Neuron (in vitro differentiated cells): ENCODE results near the gene DCLK2.
"Not testable (repeated sequence)": the region's sequence is repeated elsewhere in the genome, so short reads cannot be mapped to it uniquely, and the experiment has no call there.

ENCODE experiments used
- H2AFZ ChIP-seq: one replicate; pipeline ENCODE4 v1.6.1; 2013; ENCODE audit warnings: low read depth, mild to moderate bottlenecking, inconsistent platforms, low read length, moderate library complexity
- H3K27me3 ChIP-seq: one replicate; pipeline ENCODE4 v1.6.1; 2013; ENCODE audit warnings: low read length; ENCODE audit not compliant: insufficient read depth
- H3K36me3 ChIP-seq: one replicate; pipeline ENCODE4 v1.6.1; 2013; ENCODE audit warnings: low read length; ENCODE audit not compliant: insufficient read depth
- H3K4me1 ChIP-seq: one replicate; pipeline ENCODE4 v1.6.1; 2013; ENCODE audit warnings: low read length; ENCODE audit not compliant: insufficient read depth
- H3K4me3 ChIP-seq: 2 replicates; pipeline ENCODE4 v1.5.1; 2013; ENCODE audit warnings: mild to moderate bottlenecking, low read length, moderate library complexity
- H3K9me3 ChIP-seq: one replicate; pipeline ENCODE4 v1.6.1; 2013; ENCODE audit warnings: low read length

Gene DCLK2

DNA sequence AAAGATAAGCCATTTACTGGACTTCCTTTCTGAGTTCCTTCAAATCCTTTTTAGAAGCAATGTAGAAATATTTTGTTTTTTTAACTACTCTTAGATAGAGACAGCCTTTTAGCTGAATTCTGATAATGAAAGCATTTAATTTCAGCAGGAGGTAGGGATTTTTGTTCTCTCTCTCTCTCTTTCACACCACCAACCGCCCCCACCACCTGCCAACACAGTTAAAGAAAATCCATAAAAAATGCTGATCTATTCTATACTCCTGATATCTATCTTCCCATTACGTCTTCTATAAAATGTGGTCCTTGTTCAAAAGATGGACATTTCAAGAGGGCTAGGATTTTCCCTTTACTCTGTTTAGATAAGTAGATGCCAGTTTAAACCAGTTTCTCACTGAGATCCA, 104.5 kb downstream of the DCLK2 start:
- H3K4me3 ChIP-seq = no peak overlapping the region
- H3K9me3 ChIP-seq = no peaks in the 10 kb centered on the region
- no peaks in the 10 kb centered on the region for H3K36me3 ChIP-seq
- no peaks in the 10 kb centered on the region for H3K27me3 ChIP-seq
- no peak overlapping the region for H2AFZ ChIP-seq
- H3K4me1 ChIP-seq = peaks cover 32% of the 10 kb centered on the region

DNA sequence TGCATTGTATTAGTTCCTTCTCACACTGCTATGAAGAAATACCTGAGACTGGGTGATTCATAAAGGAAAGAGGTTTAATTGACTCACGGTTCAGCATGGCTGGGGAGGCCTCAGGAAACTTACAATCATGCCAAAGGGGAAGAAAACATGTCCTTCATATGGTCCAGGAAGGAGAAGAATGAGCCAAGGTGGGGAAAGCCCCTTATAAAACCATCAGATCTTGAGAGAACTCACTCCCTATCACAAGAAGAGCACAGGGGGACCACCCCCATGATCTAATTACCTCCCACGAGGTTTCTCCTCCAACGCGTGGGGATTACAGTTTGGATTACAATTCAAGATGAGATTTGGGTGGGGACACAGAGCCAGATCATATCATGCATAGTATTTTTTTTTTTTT, 106.8 kb downstream of the DCLK2 start:
- not testable (repeated sequence) for H3K4me3 ChIP-seq, H3K36me3 ChIP-seq, H2AFZ ChIP-seq, H3K27me3 ChIP-seq, H3K9me3 ChIP-seq
- H3K4me1 ChIP-seq = peaks cover 25% of the 10 kb centered on the region

DNA sequence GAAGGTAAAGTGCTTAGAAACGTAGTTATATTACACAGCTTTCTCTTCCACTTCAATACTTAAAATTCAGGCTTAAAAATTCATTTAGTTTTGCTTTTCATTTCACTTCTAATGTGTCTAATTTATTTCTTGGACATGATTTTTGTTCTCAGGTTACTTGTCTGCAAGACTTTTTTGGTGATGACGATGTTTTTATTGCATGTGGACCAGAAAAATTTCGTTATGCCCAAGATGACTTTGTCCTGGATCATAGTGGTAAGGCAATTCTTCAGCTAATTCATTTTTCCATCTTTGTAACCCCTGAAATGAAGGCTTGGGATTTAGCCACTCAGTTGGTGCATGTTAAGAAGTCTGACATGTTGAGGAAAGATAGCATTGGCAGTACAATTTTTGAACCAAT, 114.7 kb downstream of the DCLK2 start:
- no peak overlapping the region for H2AFZ ChIP-seq
- H3K4me1 ChIP-seq = no peaks in the 10 kb centered on the region
- H3K4me3 ChIP-seq = no peak overlapping the region
- H3K9me3 ChIP-seq = no peaks in the 10 kb centered on the region
- peaks cover 9% of the 10 kb centered on the region for H3K36me3 ChIP-seq
- H3K27me3 ChIP-seq = no peaks in the 10 kb centered on the region

DNA sequence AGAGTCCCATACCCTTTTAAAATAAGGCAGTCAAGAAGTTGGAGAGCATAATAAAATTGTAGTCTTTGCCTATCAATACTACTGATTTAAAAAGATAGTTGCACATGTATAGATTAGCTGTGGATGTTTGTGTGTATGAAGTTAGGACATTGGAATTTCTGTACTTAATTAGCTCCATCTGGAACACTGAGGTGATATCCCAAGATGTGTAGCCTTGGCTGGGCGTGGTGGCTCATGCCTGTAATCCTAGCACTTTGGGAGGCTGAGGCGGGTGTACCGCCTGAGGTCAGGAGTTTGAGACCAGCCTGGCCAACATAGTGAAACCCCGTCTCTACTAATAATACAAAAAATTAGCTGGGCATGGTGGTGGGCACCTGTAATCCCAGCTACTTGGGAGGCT, 119.0 kb downstream of the DCLK2 start:
- H2AFZ ChIP-seq = not testable (repeated sequence)

DNA sequence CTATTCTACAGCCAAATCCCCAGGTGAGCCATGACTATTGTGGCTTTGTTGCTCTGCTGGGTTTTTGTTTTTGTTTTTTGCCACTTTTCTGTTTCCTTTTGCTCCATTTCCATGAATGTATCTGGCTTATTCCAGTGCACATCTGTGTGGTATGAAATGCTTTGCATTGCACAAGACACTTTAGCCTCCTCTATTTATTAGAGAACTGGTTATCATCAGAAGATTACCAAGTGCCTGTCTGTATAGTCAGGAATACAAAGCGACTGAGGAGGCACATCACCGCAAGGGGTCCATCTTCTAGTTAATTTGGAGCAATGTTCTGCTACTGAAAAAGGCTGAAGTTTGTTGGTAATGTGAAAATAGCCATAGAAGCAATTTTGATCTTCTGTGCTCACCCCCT, 120.8 kb downstream of the DCLK2 start:
- H3K9me3 ChIP-seq = no peaks in the 10 kb centered on the region
- H3K4me1 ChIP-seq = no peaks in the 10 kb centered on the region
- peaks cover 24% of the 10 kb centered on the region for H3K36me3 ChIP-seq
- no peak overlapping the region for H2AFZ ChIP-seq
- no peaks in the 10 kb centered on the region for H3K27me3 ChIP-seq
- no peak overlapping the region for H3K4me3 ChIP-seq

More for the DNA sequence above, 119.0 kb downstream of the DCLK2 start:
- H3K36me3 ChIP-seq = peaks cover 27% of the 10 kb centered on the region
- H3K27me3 ChIP-seq, H3K4me3 ChIP-seq, H3K9me3 ChIP-seq, H3K4me1 ChIP-seq: not testable (repeated sequence)

DNA sequence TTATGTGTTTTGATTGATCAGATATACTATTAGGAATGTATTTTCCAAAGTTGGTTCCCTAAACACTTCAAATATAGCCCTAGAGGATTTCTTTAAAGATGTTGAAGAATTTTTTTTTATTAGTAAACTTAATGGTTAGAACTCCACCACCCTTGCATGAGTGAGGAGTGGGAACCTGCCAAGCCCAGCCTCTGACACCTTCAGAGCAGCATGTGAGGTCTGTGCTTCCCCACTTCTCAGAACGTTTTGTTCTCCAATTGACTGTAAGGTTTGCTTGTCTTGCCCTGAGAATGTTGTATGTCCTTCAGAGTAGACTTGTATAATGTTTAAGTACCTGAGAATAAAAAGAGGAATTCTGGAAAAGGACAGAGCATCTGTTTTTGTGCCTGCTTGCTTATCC, 126.8 kb downstream of the DCLK2 start:
- peaks cover 4% of the 10 kb centered on the region for H3K36me3 ChIP-seq
- H3K4me3 ChIP-seq = no peak overlapping the region
- H3K9me3 ChIP-seq = no peaks in the 10 kb centered on the region
- no peak overlapping the region for H2AFZ ChIP-seq
- H3K4me1 ChIP-seq = peaks cover 4% of the 10 kb centered on the region
- no peaks in the 10 kb centered on the region for H3K27me3 ChIP-seq

DNA sequence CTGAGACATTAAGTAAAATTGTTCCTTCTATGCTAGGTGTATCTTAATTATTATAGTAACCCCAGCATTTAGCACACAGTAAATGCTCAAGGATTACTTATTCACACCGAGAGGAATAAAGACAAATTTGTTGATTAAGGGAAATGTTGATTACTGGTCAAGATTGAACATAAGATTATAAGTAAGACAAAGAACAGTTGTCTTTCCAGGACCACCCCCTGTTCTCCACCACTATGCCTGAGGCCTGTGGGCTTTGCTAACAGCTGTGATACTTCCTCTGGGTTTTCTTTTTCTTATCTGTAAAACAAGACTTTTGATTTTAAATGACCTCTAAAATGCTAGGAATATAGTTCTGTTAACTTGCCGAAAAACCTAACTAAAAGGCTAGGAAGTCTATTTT, 128.0 kb downstream of the DCLK2 start:
- Histone ChIP-seq H3K36me3 (peaks cover 2% of the 10 kb centered on the region), H3K4me1 (peaks cover 6% of the 10 kb centered on the region), H2AFZ (no peak overlapping the region), H3K9me3 (no peaks in the 10 kb centered on the region), H3K27me3 (no peaks in the 10 kb centered on the region), H3K4me3 (no peak overlapping the region)

DNA sequence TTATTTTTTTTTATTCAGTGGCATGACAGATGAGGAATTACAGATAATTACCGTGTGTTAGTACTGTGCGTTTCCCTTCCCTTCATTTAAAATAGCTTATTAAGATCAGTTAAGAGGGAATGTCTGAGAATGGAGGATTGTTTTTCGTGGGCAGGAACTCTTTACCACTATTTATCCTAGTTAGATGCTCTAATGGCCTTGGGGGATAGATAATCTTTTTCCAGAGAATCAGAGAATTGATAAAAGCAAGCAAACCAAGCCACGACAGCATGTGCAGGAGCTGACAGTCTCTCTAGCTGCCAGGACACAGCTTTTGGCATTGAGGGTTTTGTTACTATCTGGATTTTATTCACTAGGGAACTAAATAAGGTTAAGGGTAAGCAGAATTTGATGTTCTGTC, 128.7 kb downstream of the DCLK2 start:
- Histone ChIP-seq H3K9me3 (no peaks in the 10 kb centered on the region), H3K27me3 (no peaks in the 10 kb centered on the region), H2AFZ (no peak overlapping the region), H3K36me3 (peaks cover 2% of the 10 kb centered on the region), H3K4me1 (peaks cover 11% of the 10 kb centered on the region), H3K4me3 (no peak overlapping the region)

DNA sequence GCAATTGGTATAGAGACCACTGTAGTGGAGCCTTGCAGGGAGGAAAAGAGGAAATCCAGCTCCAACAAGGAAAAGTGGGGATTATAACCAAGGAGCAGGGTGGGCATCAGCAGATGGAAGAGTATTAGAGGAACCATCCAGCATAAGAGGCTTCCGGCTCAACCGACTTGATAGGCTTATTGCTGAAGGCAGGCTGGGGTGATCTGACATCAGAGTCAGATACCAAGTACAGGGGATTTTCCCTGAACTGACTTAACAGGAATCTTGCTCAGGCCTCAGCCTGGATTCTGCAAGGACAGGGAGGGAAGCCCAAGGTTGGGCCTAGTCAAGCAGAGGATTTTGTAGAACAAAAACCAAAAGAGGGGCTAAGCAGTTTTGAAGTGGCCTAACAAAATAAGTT, 129.6 kb downstream of the DCLK2 start:
- Histone ChIP-seq H3K4me1 (peaks cover 12% of the 10 kb centered on the region), H3K4me3 (no peak overlapping the region), H3K36me3 (peaks cover 2% of the 10 kb centered on the region), H2AFZ (no peak overlapping the region), H3K9me3 (no peaks in the 10 kb centered on the region), H3K27me3 (no peaks in the 10 kb centered on the region)

DNA sequence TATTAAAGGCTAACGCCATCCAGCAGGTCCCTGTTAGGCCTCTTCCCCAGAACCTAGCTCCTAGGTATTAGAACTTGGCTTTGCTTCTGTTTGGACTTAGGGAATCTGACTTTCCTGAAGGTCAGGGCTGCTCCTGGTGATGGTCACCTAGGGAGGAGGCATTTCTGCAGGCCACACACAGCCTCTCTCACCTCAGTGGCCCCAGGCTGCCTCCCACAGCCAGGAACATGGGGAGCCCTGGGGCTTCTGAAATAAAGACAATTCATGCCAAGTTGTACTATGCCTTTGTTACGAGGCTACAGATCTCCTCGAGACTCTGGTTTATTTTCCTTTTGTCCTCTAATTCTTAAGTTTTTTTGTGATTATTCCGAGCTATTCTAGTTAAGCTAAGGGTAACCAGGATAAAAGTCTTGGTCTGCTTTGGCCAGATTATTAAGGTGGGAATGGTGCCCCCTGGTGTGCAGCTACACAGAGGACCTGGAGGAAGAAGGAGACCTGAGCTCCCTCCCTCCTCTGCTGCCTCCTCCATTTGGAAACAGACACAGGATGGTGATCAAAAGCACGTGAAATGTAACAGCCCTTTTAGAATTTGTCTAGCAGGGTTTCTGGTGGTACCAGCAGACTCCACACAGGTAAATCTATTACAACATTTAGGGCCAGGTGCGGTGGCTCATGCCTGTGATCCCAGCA, 131.0 kb downstream of the DCLK2 start:
- H3K4me1 ChIP-seq = peaks cover 12% of the 10 kb centered on the region
- no peaks in the 10 kb centered on the region for H3K27me3 ChIP-seq
- no peak overlapping the region for H2AFZ ChIP-seq
- no peak overlapping the region for H3K4me3 ChIP-seq
- H3K9me3 ChIP-seq = no peaks in the 10 kb centered on the region
- peaks cover 2% of the 10 kb centered on the region for H3K36me3 ChIP-seq

DNA sequence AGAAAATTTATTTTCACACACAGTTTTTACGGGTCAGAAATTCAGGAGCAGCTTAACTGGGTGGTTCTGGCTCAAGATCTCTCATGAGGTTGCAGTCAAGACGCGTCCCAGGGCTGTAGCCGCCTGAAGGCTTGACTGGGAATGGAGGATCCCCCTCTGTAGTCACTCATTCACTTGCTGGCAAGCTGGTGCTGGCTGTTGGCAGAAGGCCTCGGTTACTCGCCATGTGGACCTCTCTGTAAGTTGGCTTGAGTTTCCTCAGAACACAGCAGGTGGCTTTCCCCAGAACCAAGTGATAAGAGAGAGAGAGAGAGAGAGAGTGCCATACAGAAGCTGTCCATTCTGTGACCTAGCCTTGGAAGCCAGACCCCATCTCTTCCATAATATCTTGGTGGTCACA, 132.8 kb downstream of the DCLK2 start:
- no peak overlapping the region for H3K4me3 ChIP-seq
- no peaks in the 10 kb centered on the region for H3K36me3 ChIP-seq
- peaks cover 8% of the 10 kb centered on the region for H3K4me1 ChIP-seq
- H3K9me3 ChIP-seq = no peaks in the 10 kb centered on the region
- no peak overlapping the region for H2AFZ ChIP-seq
- no peaks in the 10 kb centered on the region for H3K27me3 ChIP-seq

DNA sequence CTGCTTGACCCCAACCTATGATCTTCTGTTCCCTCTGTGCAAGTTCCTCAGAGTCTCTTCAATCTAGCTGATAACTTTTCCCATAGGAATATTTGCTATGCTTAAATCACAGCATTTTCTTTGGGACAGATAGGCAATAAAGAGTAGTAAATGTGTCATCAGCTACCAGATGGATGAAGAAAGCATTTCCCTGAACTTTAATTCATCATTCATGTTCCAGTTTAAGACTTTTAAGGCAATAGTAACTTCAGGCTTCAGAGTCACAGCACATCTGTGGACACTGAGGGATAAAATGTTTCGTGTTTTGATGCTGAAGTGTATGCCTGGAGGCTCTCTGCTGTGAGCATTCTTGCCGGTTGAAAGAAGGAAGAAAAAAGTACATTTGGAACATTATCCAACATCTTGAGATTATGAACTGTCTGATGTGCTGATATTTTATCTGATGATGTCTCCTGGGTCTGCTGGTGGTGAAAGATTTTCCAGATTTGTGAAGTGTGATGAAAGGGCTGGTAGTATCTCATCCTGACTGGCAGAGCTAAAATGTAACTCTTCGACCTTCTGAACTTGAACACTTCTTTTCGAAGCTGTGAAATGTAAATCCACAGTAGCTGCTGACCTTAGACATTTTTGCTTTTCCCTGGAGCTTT, 133.7 kb downstream of the DCLK2 start:
- Histone ChIP-seq H3K4me3 (no peak overlapping the region), H3K27me3 (no peaks in the 10 kb centered on the region), H3K4me1 (peaks cover 12% of the 10 kb centered on the region), H3K36me3 (no peaks in the 10 kb centered on the region), H2AFZ (no peak overlapping the region), H3K9me3 (no peaks in the 10 kb centered on the region)

DNA sequence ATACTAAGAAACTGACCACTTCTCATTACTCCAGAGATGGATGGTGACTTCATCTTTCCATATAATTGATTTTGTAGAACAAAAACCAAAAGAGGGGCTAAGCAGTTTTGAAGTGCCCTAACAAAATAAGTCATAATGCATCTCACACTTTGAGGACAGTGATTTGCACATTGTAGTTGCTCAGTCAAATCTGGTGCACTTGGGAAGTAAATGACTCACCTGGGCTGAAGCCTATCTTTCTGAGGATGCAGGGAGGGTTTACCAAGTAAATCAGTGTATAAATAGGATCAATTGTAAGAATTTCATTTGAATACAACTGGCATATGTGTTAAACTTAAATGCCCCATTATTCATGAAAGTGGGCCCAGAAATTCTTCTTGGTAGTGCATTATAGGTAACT, 134.2 kb downstream of the DCLK2 start:
- H3K36me3 ChIP-seq = no peaks in the 10 kb centered on the region
- H3K9me3 ChIP-seq = no peaks in the 10 kb centered on the region
- peaks cover 17% of the 10 kb centered on the region for H3K4me1 ChIP-seq
- H3K27me3 ChIP-seq = no peaks in the 10 kb centered on the region
- H2AFZ ChIP-seq = no peak overlapping the region
- H3K4me3 ChIP-seq = no peak overlapping the region

DNA sequence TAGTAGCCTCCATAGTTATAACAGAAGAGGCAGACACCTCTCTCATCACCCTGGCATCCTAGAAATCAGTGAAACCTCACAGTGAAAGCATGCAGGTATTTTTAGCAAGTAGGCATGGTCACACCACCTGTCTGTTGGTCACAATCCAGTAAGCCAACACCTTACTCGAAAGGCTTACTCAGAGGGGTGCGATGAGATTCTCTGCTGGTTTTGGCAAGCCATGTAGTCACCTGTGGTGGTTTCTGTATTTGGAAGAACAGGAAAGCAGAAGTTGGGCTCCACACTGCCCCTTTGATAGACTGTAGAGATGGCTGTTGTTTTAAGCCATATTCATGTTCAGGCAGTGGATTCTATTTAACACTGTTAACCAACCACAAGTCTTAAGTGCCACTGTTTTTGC, 134.7 kb downstream of the DCLK2 start:
- Histone ChIP-seq H3K9me3 (no peaks in the 10 kb centered on the region), H2AFZ (no peak overlapping the region), H3K4me3 (no peak overlapping the region), H3K27me3 (no peaks in the 10 kb centered on the region), H3K4me1 (peaks cover 21% of the 10 kb centered on the region), H3K36me3 (no peaks in the 10 kb centered on the region)
